ENCODE measurements around the gene GAPDHS.

GAPDHS gene

GRCh38 chr19:35540356-35540927 lies 7.2 kb downstream of the GAPDHS start:
- DNase-seq, result no peak

DNA sequence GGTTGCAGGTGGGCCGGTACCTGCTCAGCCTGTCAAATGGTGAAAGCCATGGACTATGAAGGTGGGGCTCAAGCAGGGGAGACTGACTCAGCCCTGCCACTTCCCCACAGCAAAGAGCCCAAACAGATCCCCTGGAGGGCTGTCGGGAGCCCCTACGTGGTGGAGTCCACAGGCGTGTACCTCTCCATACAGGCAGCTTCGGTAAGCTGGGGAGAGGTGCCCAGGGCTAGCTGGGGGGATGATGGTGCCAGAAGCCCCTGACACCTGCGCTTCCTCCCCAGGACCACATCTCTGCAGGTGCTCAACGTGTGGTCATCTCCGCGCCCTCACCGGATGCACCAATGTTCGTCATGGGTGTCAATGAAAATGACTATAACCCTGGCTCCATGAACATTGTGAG lies 9.0 kb downstream of the GAPDHS start:
- no peak for DNase-seq

DNA sequence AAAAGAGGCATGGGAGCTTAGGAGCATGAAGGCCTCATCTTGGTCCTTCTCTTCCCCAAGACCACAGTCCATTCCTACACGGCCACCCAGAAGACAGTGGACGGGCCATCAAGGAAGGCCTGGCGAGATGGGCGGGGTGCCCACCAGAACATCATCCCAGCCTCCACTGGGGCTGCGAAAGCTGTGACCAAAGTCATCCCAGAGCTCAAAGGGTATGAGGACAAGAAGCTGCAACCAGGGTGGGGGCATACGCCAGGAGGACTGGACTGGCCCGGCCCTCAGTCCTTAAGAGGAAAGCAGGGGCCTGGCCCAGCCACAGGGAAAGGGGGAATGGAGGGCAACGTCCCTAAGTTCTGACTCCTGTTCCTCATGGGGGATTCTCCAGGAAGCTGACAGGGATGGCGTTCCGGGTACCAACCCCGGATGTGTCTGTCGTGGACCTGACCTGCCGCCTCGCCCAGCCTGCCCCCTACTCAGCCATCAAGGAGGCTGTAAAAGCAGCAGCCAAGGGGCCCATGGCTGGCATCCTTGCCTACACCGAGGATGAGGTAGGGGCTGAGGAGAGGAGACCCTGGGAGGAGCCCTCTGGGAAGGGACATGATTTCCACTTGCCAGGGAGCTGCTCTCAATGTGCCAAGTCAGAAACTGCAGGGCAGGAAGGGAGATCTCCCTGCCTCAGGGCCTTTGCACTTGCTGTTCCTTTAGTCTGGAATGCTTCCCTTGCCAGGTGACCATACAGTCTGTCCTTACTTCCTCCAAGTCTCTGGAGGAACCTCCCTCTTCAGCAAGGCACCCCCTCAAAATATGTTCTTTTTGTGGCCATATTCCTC lies 10.2 kb downstream of the GAPDHS start:
- DNase-seq, result no peak

- DNase-seq, result no peak
These were observed 11.0 kb downstream of the GAPDHS start for GRCh38 chr19:35544110-35544802.

- peak; percentile 57 for DNase-seq
These were observed 12.0 kb downstream of the GAPDHS start, which contains the start of gene TMEM147 for GRCh38 chr19:35545001-35545854. Gene TMEM147, plus strand, starts transcription at chr19:35545626. Its CDS starts 114 bp downstream, at chr19:35545740.

GRCh38 chr19:35545855-35546381 lies 12.7 kb downstream of the GAPDHS start:
- no peak for DNase-seq

GRCh38 chr19:35546532-35546931 lies 13.3 kb downstream of the GAPDHS start:
- no peak for DNase-seq

- peak; percentile 23 for DNase-seq
These were observed 16.0 kb downstream of the GAPDHS start for GRCh38 chr19:35549174-35549788.

- no peak for DNase-seq
These were observed 16.7 kb downstream of the GAPDHS start for GRCh38 chr19:35549879-35550523.

- no peak for DNase-seq
These were observed 18.0 kb downstream of the GAPDHS start for GRCh38 chr19:35551091-35551810.

DNA sequence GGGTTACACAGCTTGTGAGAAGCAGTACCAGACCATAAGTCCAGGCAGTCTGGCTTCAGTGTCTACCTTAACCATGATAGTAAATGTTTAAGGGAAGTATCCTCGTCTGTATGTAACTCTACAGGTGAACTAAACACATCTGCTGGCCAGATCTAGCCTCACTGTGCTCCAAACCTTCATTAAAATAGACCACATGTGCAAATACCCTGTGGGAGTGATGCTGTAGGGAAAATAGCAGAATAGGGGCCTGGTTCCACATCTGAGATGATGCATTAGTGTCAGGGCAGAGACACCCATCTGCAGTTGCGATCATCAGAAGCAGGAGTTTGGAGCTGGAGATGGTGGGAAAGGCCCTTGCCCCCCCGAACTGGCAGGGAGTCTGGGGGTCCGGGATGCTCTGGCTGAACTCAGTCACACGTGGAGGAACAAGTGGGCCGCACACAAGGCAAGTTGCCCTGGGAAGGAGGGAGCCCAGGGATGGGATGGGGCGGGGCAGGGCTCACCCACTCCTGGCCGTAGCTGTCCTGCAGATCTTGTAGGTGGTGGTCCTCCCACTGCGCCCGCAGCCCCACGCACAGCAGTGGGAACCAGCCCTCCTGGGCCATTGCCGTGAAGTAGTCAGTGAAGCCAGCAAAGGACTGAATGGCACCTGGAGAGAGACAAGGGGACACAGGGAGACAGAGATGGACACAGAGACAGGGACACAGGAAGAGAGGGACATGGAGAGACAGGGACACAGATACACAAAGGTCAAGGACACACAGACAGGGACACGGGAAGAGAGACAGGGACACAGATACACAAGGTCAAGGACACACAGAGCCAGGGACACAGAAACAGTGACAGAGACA lies 19.5 kb downstream of the GAPDHS start:
- DNase-seq, result no peak

GRCh38 chr19:35553385-35554000 lies 20.2 kb downstream of the GAPDHS start:
- no peak for DNase-seq

- DNase-seq, result no peak
These were observed 20.8 kb downstream of the GAPDHS start for GRCh38 chr19:35554076-35554475.

- DNase-seq, result no peak
These were observed 22.2 kb downstream of the GAPDHS start for GRCh38 chr19:35555301-35556005.

- no peak for DNase-seq
These were observed 22.9 kb downstream of the GAPDHS start for GRCh38 chr19:35556025-35556590.

DNA sequence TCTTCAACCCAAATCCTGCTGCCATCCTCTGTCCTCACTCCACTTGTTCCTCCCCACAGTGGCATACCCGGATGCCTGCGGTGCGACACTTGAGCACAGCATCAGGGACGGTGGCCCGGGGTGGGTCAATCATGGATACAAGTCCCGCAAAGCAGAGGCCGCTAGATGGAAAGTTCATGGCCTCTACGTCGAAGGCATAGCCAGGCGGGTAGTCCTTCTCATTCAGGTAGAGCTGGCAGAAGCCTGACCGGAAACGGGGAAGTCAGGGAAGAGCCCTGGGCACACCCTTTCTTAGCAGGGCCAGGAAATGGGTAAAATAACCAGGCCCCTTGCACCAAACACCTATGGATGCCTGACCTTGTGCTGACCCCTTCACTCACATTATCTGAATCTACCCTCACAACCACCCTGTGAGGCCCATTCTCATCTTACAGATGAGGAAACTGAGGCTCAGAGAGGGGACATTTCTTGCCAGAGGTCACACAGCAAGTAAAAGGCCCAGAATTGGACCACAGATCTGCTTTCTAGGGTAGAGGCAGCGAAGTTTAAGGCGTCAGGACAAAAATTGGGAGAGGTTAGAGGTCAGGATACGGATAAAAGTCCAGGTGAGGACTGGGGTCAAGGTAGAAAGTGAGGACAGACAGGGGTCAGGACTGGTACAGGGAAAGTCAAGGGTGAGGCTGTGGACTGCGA lies 23.7 kb downstream of the GAPDHS start:
- DNase-seq, result no peak

GRCh38 chr19:35557539-35558399 lies 24.5 kb downstream of the GAPDHS start:
- DNase-seq, result peak; percentile 39

Measured in NCI-H1092 (cell line).